Measurements from ENCODE around the gene MRPS10. TPM values are rescaled to one million over a fixed set of nuclear protein-coding genes. Genes with fewer than 3 reads are reported as not detected.

Gene MRPS10
- total and polyA plus RNA-seq, 3 donors from 2014 or later = 33.9 to 42.0 (median 35.8) TPM

GRCh38 chr6:42226161-42226611 lies 8.5 kb upstream of the MRPS10 start:
- no peaks in the 10 kb centered on the region for H3K27me3 ChIP-seq
- no peak for DNase-seq
- H3K4me1 ChIP-seq = no peaks in the 10 kb centered on the region
- H3K4me3 ChIP-seq = no peak overlapping the region
- TF ChIP-seq CTCF (IDR thresholded peaks at IDR 0.05) = no peak
- no peak for TF ChIP-seq POLR2A (IDR thresholded peaks at IDR 0.05)
- intact Hi-C loops (cut with DNase I; ENCODE audit: low total_unique reads) = no loop called here
- no peaks in the 10 kb centered on the region for H3K36me3 ChIP-seq (ENCODE audit: low read depth, missing control alignments)
- 54 to 62% methylated on average over 3 of the region's 3 CpGs for WGBS, 2 donors
- no peaks in the 10 kb centered on the region for H3K9me3 ChIP-seq
- H3K27ac ChIP-seq = no peak overlapping the region

- TF ChIP-seq CTCF (IDR thresholded peaks at IDR 0.05) = no peak
- no peak for TF ChIP-seq POLR2A (IDR thresholded peaks at IDR 0.05)
- Histone ChIP-seq H3K4me3 (no peak overlapping the region), H3K27ac (no peak overlapping the region), H3K9me3 (no peaks in the 10 kb centered on the region), H3K4me1 (no peaks in the 10 kb centered on the region), H3K27me3 (no peaks in the 10 kb centered on the region), H3K36me3 (ENCODE audit: low read depth, missing control alignments) (no peaks in the 10 kb centered on the region)
- intact Hi-C loops (cut with DNase I; ENCODE audit: low total_unique reads) = no loop called here
- 41 to 45% methylated on average over 4 of the region's 4 CpGs for WGBS, 2 donors
- no peak for DNase-seq
Observed at GRCh38 chr6:42225419-42225818, 7.8 kb upstream of the MRPS10 start.

- Histone ChIP-seq H3K4me3 (no peak overlapping the region), H3K36me3 (ENCODE audit: low read depth, missing control alignments) (no peaks in the 10 kb centered on the region), H3K27me3 (no peaks in the 10 kb centered on the region), H3K9me3 (no peaks in the 10 kb centered on the region), H3K4me1 (no peaks in the 10 kb centered on the region), H3K27ac (no peak overlapping the region)
- no peak for TF ChIP-seq CTCF (IDR thresholded peaks at IDR 0.05)
- no peak for DNase-seq
- intact Hi-C loops (cut with DNase I; ENCODE audit: low total_unique reads) = no loop called here
Observed at GRCh38 chr6:42225029-42225339, 7.3 kb upstream of the MRPS10 start.

GRCh38 chr6:42224222-42225028 lies 6.8 kb upstream of the MRPS10 start:
- Histone ChIP-seq H3K4me1 (no peaks in the 10 kb centered on the region), H3K4me3 (no peak overlapping the region), H3K27ac (no peak overlapping the region), H3K36me3 (ENCODE audit: low read depth, missing control alignments) (no peaks in the 10 kb centered on the region), H3K27me3 (no peaks in the 10 kb centered on the region), H3K9me3 (no peaks in the 10 kb centered on the region)
- intact Hi-C loops (cut with DNase I; ENCODE audit: low total_unique reads) = no loop called here
- DNase-seq = no peak
- WGBS, 2 donors = 77 to 83% methylated on average over 12 of the region's 12 CpGs
- no peak for TF ChIP-seq CTCF (IDR thresholded peaks at IDR 0.05)
- no peak for TF ChIP-seq POLR2A (IDR thresholded peaks at IDR 0.05)

GRCh38 chr6:42222448-42222847 lies 4.8 kb upstream of the MRPS10 start:
- H3K27ac ChIP-seq = no peak overlapping the region
- WGBS, 2 donors = 77 to 86% methylated on average over 7 of the region's 7 CpGs
- TF ChIP-seq POLR2A (IDR thresholded peaks at IDR 0.05) (no peak), CTCF (IDR thresholded peaks at IDR 0.05) (no peak)
- no peaks in the 10 kb centered on the region for H3K9me3 ChIP-seq
- no peaks in the 10 kb centered on the region for H3K4me1 ChIP-seq
- no peaks in the 10 kb centered on the region for H3K36me3 ChIP-seq (ENCODE audit: low read depth, missing control alignments)
- no peak for DNase-seq
- no peaks in the 10 kb centered on the region for H3K27me3 ChIP-seq
- intact Hi-C loops (cut with DNase I; ENCODE audit: low total_unique reads) = no loop called here
- H3K4me3 ChIP-seq = no peak overlapping the region

Measured in testis (tissue), 3 donors.